GM13976 (cell line): Measurements from ENCODE around the gene CASQ1.
A peak's percentile ranks its signal among the peaks of the same experiment; 100 is the strongest.

ENCODE experiments used
- DNase-seq: peaks from one replicate; pipeline ENCODE4 v3.0.0; 2012; ENCODE audit warnings: low spot score
- CTCF ChIP-seq: IDR thresholded peaks from 2 replicates; pipeline ENCODE4 v1.5.1; 2012; ENCODE audit warnings: borderline replicate concordance, mild to moderate bottlenecking; ENCODE audit not compliant: insufficient read depth; ENCODE audit errors: extremely low read depth, missing control alignments, control extremely low read depth
- in situ Hi-C: fragments of 300-500 bp; cut with MboI; formaldehyde crosslinking; loops from one replicate; pipeline ENCODE4 v1.12.0; 2022; ENCODE audit warnings: low sequenced_read_pairs, mixed read lengths, inconsistent platforms; ENCODE audit not compliant: unreplicated experiment

CASQ1 gene

GRCh38 chr1:160220301-160220700 is 29.9 kb downstream of the CASQ1 start:
- in situ Hi-C loops, result no loop called here
- DNase-seq, result no peak
- no peak for TF ChIP-seq CTCF

GRCh38 chr1:160221089-160221488 is 30.7 kb downstream of the CASQ1 start:
- DNase-seq, result no peak
- TF ChIP-seq CTCF, result no peak
- in situ Hi-C loops, result no loop called here

GRCh38 chr1:160222546-160222945 is 32.2 kb downstream of the CASQ1 start:
- in situ Hi-C loops, result no loop called here
- no peak for TF ChIP-seq CTCF
- no peak for DNase-seq

GRCh38 chr1:160224606-160225005 is 34.2 kb downstream of the CASQ1 start:
- in situ Hi-C loops, result no loop called here
- no peak for TF ChIP-seq CTCF

GRCh38 chr1:160225345-160225744 is 35.0 kb downstream of the CASQ1 start:
- in situ Hi-C loops, result no loop called here
- TF ChIP-seq CTCF, result no peak
- no peak for DNase-seq

More at GRCh38 chr1:160224606-160225005, 34.2 kb downstream of the CASQ1 start:
- DNase-seq, result no peak

GRCh38 chr1:160226623-160227022 is 36.2 kb downstream of the CASQ1 start:
- DNase-seq, result peak; percentile 64
- in situ Hi-C loops, result no loop called here
- TF ChIP-seq CTCF, result no peak

- in situ Hi-C loops, result no loop called here
- TF ChIP-seq CTCF, result no peak
- DNase-seq, result no peak
Observed at GRCh38 chr1:160227034-160227433, 36.7 kb downstream of the CASQ1 start.
